Measurements from ENCODE around the gene PNLIPRP3.

Gene PNLIPRP3

DNA sequence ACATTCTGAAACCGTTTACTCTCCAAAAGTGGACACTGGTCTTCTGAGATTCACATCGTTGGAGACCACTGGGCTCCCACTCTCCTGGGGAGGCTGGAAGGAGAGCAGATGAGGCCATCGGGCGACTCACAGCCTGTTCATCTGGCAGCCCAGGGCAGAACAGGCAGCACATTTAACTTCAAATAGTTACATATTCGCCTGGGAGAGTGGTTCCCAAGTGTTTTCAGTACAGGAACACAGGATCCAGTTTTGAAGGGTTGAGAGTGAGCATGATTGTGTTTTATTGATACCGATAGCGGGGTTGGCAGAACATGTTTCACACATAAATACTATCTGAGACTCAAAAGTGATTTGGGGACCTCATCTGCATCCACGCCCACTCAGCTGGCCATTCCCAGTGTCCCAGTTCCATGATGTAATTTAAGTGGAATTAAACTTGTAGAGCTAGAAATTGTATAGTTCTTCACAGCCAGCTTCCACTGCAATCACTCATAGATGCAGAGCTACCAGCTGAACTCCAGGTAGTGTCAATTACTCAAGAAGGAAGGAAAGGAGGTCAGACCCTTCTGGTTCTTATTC is 95.2 kb downstream of the PNLIPRP3 start:
- no peaks in the 10 kb centered on the region for H3K27me3 Mint-ChIP-seq
- no peaks in the 10 kb centered on the region for H3K4me1 Mint-ChIP-seq
- H3K27ac Mint-ChIP-seq, result no peak overlapping the region
- no peak for ATAC-seq
- no peaks in the 10 kb centered on the region for H3K36me3 Mint-ChIP-seq
- no peaks in the 10 kb centered on the region for H3K9me3 Mint-ChIP-seq
- no peak overlapping the region for H3K4me3 Mint-ChIP-seq

DNA sequence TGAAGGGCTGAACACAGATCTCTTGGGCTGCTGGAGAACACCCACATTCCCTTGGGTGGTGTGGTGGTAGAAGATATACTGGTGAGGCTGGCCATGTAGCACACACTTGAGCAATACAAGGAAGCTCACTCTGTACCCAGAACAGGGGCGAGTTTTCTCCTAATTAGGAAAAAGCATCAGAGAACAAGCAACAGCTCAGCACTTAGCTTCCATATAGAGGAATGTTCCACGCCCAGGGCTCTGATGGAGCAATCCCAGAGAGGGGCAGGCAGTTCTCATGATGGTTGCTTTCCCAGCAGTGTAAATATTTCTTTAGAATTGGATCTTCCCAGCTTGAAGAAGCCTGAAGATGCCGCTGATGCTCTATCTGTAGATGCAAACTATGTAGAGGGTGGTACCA is 97.1 kb downstream of the PNLIPRP3 start:
- H3K9me3 Mint-ChIP-seq, result no peaks in the 10 kb centered on the region
- no peak overlapping the region for H3K4me3 Mint-ChIP-seq

DNA sequence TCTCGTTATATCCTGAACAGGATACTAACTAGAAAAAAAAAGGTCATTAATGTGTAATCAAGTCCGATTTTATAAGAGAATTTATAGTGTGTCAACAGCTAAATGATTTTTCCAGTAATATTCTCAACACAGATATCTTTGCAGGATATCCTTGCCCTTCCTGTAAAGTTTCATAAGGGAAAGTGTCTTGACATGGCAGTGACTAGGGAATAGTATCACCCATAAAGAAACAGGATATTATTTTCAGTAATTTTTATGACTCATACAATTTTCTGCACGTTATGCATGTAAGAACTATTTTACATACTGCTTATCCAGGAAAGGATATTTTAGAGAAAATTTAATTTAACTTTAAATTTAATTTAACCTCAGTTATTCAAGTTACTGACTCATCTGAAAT is 98.6 kb downstream of the PNLIPRP3 start:
- H3K9me3 Mint-ChIP-seq, result peaks cover 4% of the 10 kb centered on the region
- H3K27me3 Mint-ChIP-seq, result no peaks in the 10 kb centered on the region
- no peaks in the 10 kb centered on the region for H3K4me1 Mint-ChIP-seq
- H3K4me3 Mint-ChIP-seq, result no peak overlapping the region
- H3K36me3 Mint-ChIP-seq, result no peaks in the 10 kb centered on the region
- no peak for ATAC-seq
- no peak overlapping the region for H3K27ac Mint-ChIP-seq

More for the DNA sequence above, 97.1 kb downstream of the PNLIPRP3 start:
- Mint-ChIP-seq H3K36me3 (no peaks in the 10 kb centered on the region), H3K27ac (no peak overlapping the region), H3K4me1 (no peaks in the 10 kb centered on the region), H3K27me3 (no peaks in the 10 kb centered on the region)
- ATAC-seq, result no peak

Data from stimulated activated memory B cell treated with anti-CD40 and anti-IgM and Interleukin-4, amounts not matched to agents 10 μg/mL and 1 μg/mL and 100 μg/mL, for 72 hours (primary cell).